Activated B cell treated with CpG ODN at 0.5 μM for 24 hours (primary cell): Measurements from ENCODE around the gene TTC39A. TPM values are rescaled to one million over a fixed set of nuclear protein-coding genes. Genes with fewer than 3 reads are reported as not detected.

Experiments
- ATAC-seq: fragments of 200-7000 bp; cut with Tn5 transposase; one replicate; pipeline ENCODE4 v1.10.0; 2021; ENCODE audit warnings: low read depth, mild to moderate bottlenecking, moderate library complexity
- CTCF ChIA-PET: fragments of 350-600 bp; sonication (Branson Sonifier 250); formaldehyde crosslinking; loops from one replicate; lab custom pipeline; 2021; ENCODE audit warnings: antibody characterized with exemption; lab: Charles Lee
- POLR2A ChIA-PET: fragments of 350-600 bp; sonication (Branson Sonifier 250); formaldehyde crosslinking; loops from one replicate; lab custom pipeline; 2021; ENCODE audit warnings: antibody characterized with exemption; lab: Charles Lee
- DNase-seq: peaks from one replicate; pipeline ENCODE4 v3.0.0; 2022
- H3K27ac Mint-ChIP-seq: one replicate; pipeline ENCODE4 v1.8.0; 2020; ENCODE audit warnings: mixed read lengths
- H3K27me3 Mint-ChIP-seq: one replicate; pipeline ENCODE4 v1.8.0; 2021; ENCODE audit warnings: mixed read lengths
- H3K36me3 Mint-ChIP-seq: one replicate; pipeline ENCODE4 v1.8.0; 2021; ENCODE audit warnings: low read depth, mixed read lengths
- H3K4me1 Mint-ChIP-seq: one replicate; pipeline ENCODE4 v1.8.0; 2021; ENCODE audit warnings: mixed read lengths
- H3K4me3 Mint-ChIP-seq: one replicate; pipeline ENCODE4 v1.8.0; 2020; ENCODE audit warnings: mild to moderate bottlenecking, mixed read lengths
- H3K9me3 Mint-ChIP-seq: one replicate; pipeline ENCODE4 v1.8.0; 2020; ENCODE audit warnings: mixed read lengths
- CTCF ChIP-seq: fragments of 200-600 bp; IDR thresholded peaks from one replicate; pipeline ENCODE4 v1.8.0; 2022; ENCODE audit warnings: antibody characterized with exemption, mild to moderate bottlenecking
- intact Hi-C: fragments of 100-400 bp; cut with micrococcal nuclease; formaldehyde crosslinking; loops from one replicate; pipeline ENCODE4 v1.15.1; 2024
- total RNA-seq: library from RNA; stranded (reverse); gene quantifications from 2 replicates; pipeline ENCODE4 v1.2.3, GENCODE V29; 2022

TTC39A gene
- total RNA-seq, 1 donor from 2014 or later = 0.38 TPM

- Mint-ChIP-seq H3K27ac (no peak overlapping the region), H3K36me3 (no peaks in the 10 kb centered on the region), H3K4me3 (no peak overlapping the region), H3K27me3 (peaks cover 26% of the 10 kb centered on the region), H3K4me1 (peaks cover 3% of the 10 kb centered on the region), H3K9me3 (no peaks in the 10 kb centered on the region)
- no peak for TF ChIP-seq CTCF
- no peak for DNase-seq
- no peak for ATAC-seq
- intact Hi-C loops = no loop called here
- ChIA-PET POLR2A (interaction anchor here (0.6 kb wide), 1 partner anchor 20 kb away, joined by 5 read pairs; no protein-coding TSS in a partner anchor), CTCF (no interaction called here)
These were observed 14.4 kb upstream of the TTC39A start for GRCh38 chr1:51344602-51345299.

- Mint-ChIP-seq H3K27ac (no peak overlapping the region), H3K4me1 (peaks cover 3% of the 10 kb centered on the region), H3K27me3 (peaks cover 26% of the 10 kb centered on the region), H3K36me3 (no peaks in the 10 kb centered on the region), H3K9me3 (no peaks in the 10 kb centered on the region), H3K4me3 (no peak overlapping the region)
- CTCF ChIA-PET = no interaction called here
- POLR2A ChIA-PET = no interaction called here
- no peak for ATAC-seq
- intact Hi-C loops = no loop called here
- TF ChIP-seq CTCF = no peak
- no peak for DNase-seq
These were observed 13.9 kb upstream of the TTC39A start for GRCh38 chr1:51344276-51344601.

GRCh38 chr1:51343624-51344023 is 13.3 kb upstream of the TTC39A start:
- intact Hi-C loops = no loop called here
- Mint-ChIP-seq H3K27ac (no peak overlapping the region), H3K4me1 (peaks cover 3% of the 10 kb centered on the region), H3K36me3 (no peaks in the 10 kb centered on the region), H3K9me3 (no peaks in the 10 kb centered on the region), H3K27me3 (peaks cover 26% of the 10 kb centered on the region), H3K4me3 (no peak overlapping the region)
- POLR2A ChIA-PET = no interaction called here
- no peak for ATAC-seq
- TF ChIP-seq CTCF = no peak
- CTCF ChIA-PET = no interaction called here
- DNase-seq = no peak

GRCh38 chr1:51342591-51343206 is 12.3 kb upstream of the TTC39A start:
- DNase-seq (no peak), ATAC-seq (no peak)
- POLR2A ChIA-PET = interaction anchor here (0.6 kb wide), 1 partner anchor 17 kb away, joined by 3 read pairs; no protein-coding TSS in a partner anchor
- no peaks in the 10 kb centered on the region for H3K36me3 Mint-ChIP-seq
- no peak overlapping the region for H3K4me3 Mint-ChIP-seq
- CTCF ChIA-PET = interaction anchor here (1.2 kb wide), 1 partner anchor 426 kb away, joined by 3 read pairs; no protein-coding TSS in a partner anchor
- H3K9me3 Mint-ChIP-seq = no peaks in the 10 kb centered on the region
- H3K27me3 Mint-ChIP-seq = peaks cover 27% of the 10 kb centered on the region
- no peak for TF ChIP-seq CTCF
- H3K27ac Mint-ChIP-seq = no peak overlapping the region
- intact Hi-C loops = loop anchor here (1.0 kb wide), 1 partner anchor 427 kb away; no protein-coding TSS in a partner anchor
- peaks cover 3% of the 10 kb centered on the region for H3K4me1 Mint-ChIP-seq

GRCh38 chr1:51341876-51342496 is 11.6 kb upstream of the TTC39A start:
- H3K36me3 Mint-ChIP-seq = no peaks in the 10 kb centered on the region
- no peak overlapping the region for H3K4me3 Mint-ChIP-seq
- peak; percentile 52 for ATAC-seq

More at GRCh38 chr1:51341876-51342496, 11.6 kb upstream of the TTC39A start:
- no peak for DNase-seq
- CTCF ChIA-PET = interaction anchor here (1.2 kb wide), 1 partner anchor 427 kb away, joined by 3 read pairs; no protein-coding TSS in a partner anchor
- H3K27ac Mint-ChIP-seq = no peak overlapping the region
- intact Hi-C loops = loop anchor here (1.0 kb wide), 1 partner anchor 427 kb away; no protein-coding TSS in a partner anchor
- POLR2A ChIA-PET = interaction anchor here (0.6 kb wide), 1 partner anchor 18 kb away, joined by 3 read pairs; no protein-coding TSS in a partner anchor
- no peaks in the 10 kb centered on the region for H3K9me3 Mint-ChIP-seq
- TF ChIP-seq CTCF = no peak
- H3K4me1 Mint-ChIP-seq = peaks cover 3% of the 10 kb centered on the region
- peaks cover 28% of the 10 kb centered on the region for H3K27me3 Mint-ChIP-seq
